Fibroblast of lung (primary cell): Measurements from ENCODE around the gene CEP152. TPM values are rescaled to one million over a fixed set of nuclear protein-coding genes. Genes with fewer than 3 reads are reported as not detected.
A peak's percentile ranks its signal among the peaks of the same experiment; 100 is the strongest.

Experiments
- DNase-seq, 2 donors: peaks; one replicate each; pipeline versions ENCODE4 v3.0.0 to v3.0.0-alpha.2; 2010; ENCODE audit warnings: low read depth in 2 of 2
- H2AFZ ChIP-seq: 2 replicates; pipeline ENCODE4 v1.5.1; 2012; ENCODE audit warnings: low read length, control low read depth, inconsistent platforms
- H3K27ac ChIP-seq: 2 replicates; pipeline ENCODE4 v1.5.1; 2011; ENCODE audit warnings: low read length, control low read depth; ENCODE audit not compliant: insufficient read depth
- H3K27me3 ChIP-seq: 2 replicates; pipeline ENCODE4 v1.5.1; 2011; ENCODE audit warnings: mild to moderate bottlenecking, low read length; ENCODE audit not compliant: control insufficient read depth, insufficient read depth
- H3K36me3 ChIP-seq: 2 replicates; pipeline ENCODE4 v1.5.1; 2011; ENCODE audit warnings: low read length; ENCODE audit not compliant: control insufficient read depth, insufficient read depth
- H3K4me1 ChIP-seq: 2 replicates; pipeline ENCODE4 v1.5.1; 2011; ENCODE audit warnings: low read length; ENCODE audit not compliant: control insufficient read depth, insufficient read depth; ENCODE audit errors: extremely low read depth
- H3K4me2 ChIP-seq: 2 replicates; pipeline ENCODE4 v1.5.1; 2011; ENCODE audit warnings: low read length, control low read depth; ENCODE audit not compliant: insufficient read depth; ENCODE audit errors: extremely low read depth
- H3K4me3 ChIP-seq, 4 experiments: fragments of 200-600 bp in 1 of 4; sonication (generic) in 1 of 4; replicated peaks in 1 of 4; 2 replicates each; pipeline ENCODE4 v1.5.1; 2011 to 2016; ENCODE audit warnings: low read length in 4 of 4, low read depth in 3 of 4, mild to moderate bottlenecking in 3 of 4, control low read depth in 2 of 4, inconsistent platforms in 1 of 4, mixed read lengths in 1 of 4; ENCODE audit not compliant: insufficient read depth in 1 of 4; ENCODE audit errors: control extremely low read depth in 1 of 4
- H3K79me2 ChIP-seq: 2 replicates; pipeline ENCODE4 v1.5.1; 2012; ENCODE audit warnings: mild to moderate bottlenecking, low read length, inconsistent platforms; ENCODE audit not compliant: control insufficient read depth, insufficient read depth
- H3K9ac ChIP-seq: 2 replicates; pipeline ENCODE4 v1.5.1; 2011; ENCODE audit warnings: mild to moderate bottlenecking, low read length, control low read depth; ENCODE audit not compliant: insufficient read depth
- H3K9me3 ChIP-seq: 2 replicates; pipeline ENCODE4 v1.5.1; 2012; ENCODE audit warnings: low read depth, low read length; ENCODE audit not compliant: control insufficient read depth, insufficient read depth
- H4K20me1 ChIP-seq: 2 replicates; pipeline ENCODE4 v1.5.1; 2011; ENCODE audit warnings: low read length; ENCODE audit not compliant: control insufficient read depth, insufficient read depth; ENCODE audit errors: extremely low read depth
- CTCF ChIP-seq, 2 donors: IDR thresholded peaks in 1 of 2; conservative IDR thresholded peaks in 1 of 2; 1 replicate in 1 of 2; 2 replicates in 1 of 2; pipeline ENCODE4 v1.5.1; 2011 to 2012; ENCODE audit warnings: low read length in 2 of 2, control low read depth in 1 of 2, inconsistent platforms in 1 of 2, low read depth in 1 of 2, mild to moderate bottlenecking in 1 of 2
- EZH2 ChIP-seq: IDR thresholded peaks from 2 replicates; pipeline ENCODE4 v1.5.1; 2012; ENCODE audit warnings: low read length, control low read depth, mild to moderate bottlenecking; ENCODE audit errors: missing control alignments
- polyA plus RNA-seq, 2 donors: library from polyadenylated mRNA; depleted of rRNA in 1 of 2; stranded (reverse) in 1 of 2; unstranded in 1 of 2; fragments of >200 nt; gene quantifications; 2 replicates each; pipeline ENCODE4 v1.2.1, GENCODE V29; 2011 to 2012; ENCODE audit warnings: missing spikeins in 1 of 2
- total RNA-seq: library from RNA; depleted of rRNA; stranded (reverse); fragments of >200 nt; gene quantifications from 2 replicates; pipeline ENCODE4 v1.2.1, GENCODE V29; 2014

Gene CEP152
- total and polyA plus RNA-seq, 2 donors (not counting 1 experiment from before 2014, with no cell fraction given): 0.72 to 7.8 TPM

GRCh38 chr15:48754011-48754410 lies 56.9 kb downstream of the CEP152 start:
- Histone ChIP-seq H3K4me1 (no peaks in the 10 kb centered on the region), H3K79me2 (no peaks in the 10 kb centered on the region), H4K20me1 (no peaks in the 10 kb centered on the region), H3K9ac (no peak overlapping the region), H3K27me3 (no peaks in the 10 kb centered on the region), H2AFZ (no peak overlapping the region), H3K36me3 (no peaks in the 10 kb centered on the region), H3K9me3 (no peaks in the 10 kb centered on the region), H3K4me2 (no peak overlapping the region), H3K4me3 (no peak overlapping the region), H3K27ac (no peak overlapping the region)
- DNase-seq: peak in 1 of 2 donors; percentile 41
- TF ChIP-seq CTCF (conservative IDR thresholded peaks at IDR 0.05 in 1 of 2, IDR thresholded peaks at IDR 0.05 in 1 of 2; ENCODE audit: low read depth in 1 of 2, low read length in 2 of 2) (no peak), EZH2 (no peak)

GRCh38 chr15:48751595-48751994 lies 59.3 kb downstream of the CEP152 start:
- no peaks in the 10 kb centered on the region for H3K27me3 ChIP-seq
- no peaks in the 10 kb centered on the region for H3K4me1 ChIP-seq
- H3K36me3 ChIP-seq: peaks cover 1% of the 10 kb centered on the region
- H3K4me3 ChIP-seq: no peak overlapping the region
- H4K20me1 ChIP-seq: no peaks in the 10 kb centered on the region
- no peak overlapping the region for H2AFZ ChIP-seq
- DNase-seq: peak in 1 of 2 donors; percentile 47
- no peak for TF ChIP-seq CTCF (conservative IDR thresholded peaks at IDR 0.05 in 1 of 2, IDR thresholded peaks at IDR 0.05 in 1 of 2; ENCODE audit: low read depth in 1 of 2, low read length in 2 of 2)
- no peak for TF ChIP-seq EZH2
- H3K27ac ChIP-seq: no peak overlapping the region
- H3K9ac ChIP-seq: no peak overlapping the region
- no peaks in the 10 kb centered on the region for H3K79me2 ChIP-seq
- no peak overlapping the region for H3K4me2 ChIP-seq
- no peaks in the 10 kb centered on the region for H3K9me3 ChIP-seq

GRCh38 chr15:48748535-48748934 lies 62.3 kb downstream of the CEP152 start:
- no peak overlapping the region for H3K9ac ChIP-seq
- TF ChIP-seq EZH2: no peak
- peaks cover 1% of the 10 kb centered on the region for H3K36me3 ChIP-seq
- no peak overlapping the region for H3K4me2 ChIP-seq
- H3K27ac ChIP-seq: no peak overlapping the region
- no peaks in the 10 kb centered on the region for H3K27me3 ChIP-seq
- no peaks in the 10 kb centered on the region for H3K4me1 ChIP-seq
- H3K4me3 ChIP-seq: no peak overlapping the region
- peak; percentile 29 to 73 for DNase-seq
- H4K20me1 ChIP-seq: no peaks in the 10 kb centered on the region
- no peaks in the 10 kb centered on the region for H3K79me2 ChIP-seq
- no peak overlapping the region for H2AFZ ChIP-seq
- no peaks in the 10 kb centered on the region for H3K9me3 ChIP-seq
